CD4-positive, alpha-beta T cell treated with Interleukin-6 at 100 ng/mL for 8 hours (primary cell): ENCODE data around the gene SLC34A1.
A peak's percentile ranks its signal among the peaks of the same experiment; 100 is the strongest.

Experiments
- DNase-seq: peaks from one replicate; pipeline ENCODE4 v3.0.0-alpha.2; 2020; ENCODE audit warnings: mixed read lengths, low spot score

The SLC34A1 gene

DNA sequence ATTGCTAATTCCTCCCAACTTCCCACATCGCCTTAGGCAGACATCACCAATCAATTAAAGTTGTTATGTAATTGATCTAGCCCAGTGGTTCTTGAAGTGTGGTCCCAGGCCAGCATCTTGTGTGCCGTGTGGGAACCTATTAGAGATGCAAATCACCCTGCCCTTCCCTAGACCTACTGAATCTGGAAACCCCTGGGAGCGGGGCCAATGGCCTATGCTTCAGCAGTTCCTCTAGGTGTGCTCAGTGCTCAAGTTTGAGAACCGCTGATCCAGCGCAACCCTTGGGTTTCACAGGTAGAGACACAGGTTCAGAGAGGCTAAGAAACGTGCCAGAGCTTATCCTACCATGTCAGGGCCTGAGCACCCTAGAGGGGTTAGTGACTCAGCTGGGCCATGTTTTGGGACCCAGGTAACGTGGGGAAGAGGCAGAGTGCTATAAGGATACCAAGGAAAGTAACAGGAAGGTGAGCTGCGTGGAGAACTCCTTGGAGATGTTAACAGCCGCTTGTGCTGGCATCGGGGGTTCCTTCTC is 4.4 kb downstream of the SLC34A1 start:
- no peak for DNase-seq

DNA sequence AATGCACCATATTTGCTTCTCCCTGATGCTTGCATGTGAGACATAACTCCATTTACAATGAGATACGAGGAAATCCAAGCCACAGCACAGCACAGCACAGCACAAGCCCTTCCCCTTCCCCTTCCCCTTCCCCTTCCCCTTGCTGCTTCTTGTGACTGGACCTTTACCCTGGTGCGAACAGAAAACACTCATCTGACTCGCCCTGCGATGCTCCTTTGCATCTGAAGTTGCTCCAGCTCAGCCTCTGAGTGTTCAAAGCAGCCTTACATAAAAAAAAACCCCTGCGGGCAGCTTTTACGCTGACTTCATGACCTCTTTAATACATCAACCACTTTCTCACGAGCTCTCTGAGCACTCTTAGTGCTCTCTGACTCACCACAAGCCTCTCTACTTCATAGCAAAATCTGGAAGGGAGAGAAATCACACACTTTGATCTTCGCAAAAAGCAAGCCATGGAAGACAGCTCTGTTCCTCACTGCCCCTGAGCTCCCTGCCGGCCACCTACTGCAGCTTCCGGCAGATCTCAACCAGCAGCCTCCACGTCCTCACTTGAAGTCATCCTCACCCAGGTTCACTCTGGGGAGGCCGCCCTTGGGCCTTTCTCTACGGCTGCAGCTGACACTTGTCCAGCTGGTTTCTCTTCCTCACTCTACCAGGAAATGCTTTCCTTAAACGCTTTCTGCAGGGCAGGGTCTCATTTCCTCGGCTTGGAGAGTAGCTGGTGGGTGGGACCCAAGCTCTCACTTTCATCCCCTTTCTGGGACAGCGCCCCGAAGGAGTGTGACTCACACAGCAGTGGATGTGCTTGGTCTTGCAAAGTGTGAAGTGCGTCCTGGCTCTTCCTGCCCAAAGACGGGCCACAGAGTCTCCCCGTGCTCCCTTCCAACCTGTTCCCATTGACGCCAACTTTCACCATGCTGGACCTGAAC is 5.3 kb downstream of the SLC34A1 start:
- DNase-seq, result peak; percentile 73

DNA sequence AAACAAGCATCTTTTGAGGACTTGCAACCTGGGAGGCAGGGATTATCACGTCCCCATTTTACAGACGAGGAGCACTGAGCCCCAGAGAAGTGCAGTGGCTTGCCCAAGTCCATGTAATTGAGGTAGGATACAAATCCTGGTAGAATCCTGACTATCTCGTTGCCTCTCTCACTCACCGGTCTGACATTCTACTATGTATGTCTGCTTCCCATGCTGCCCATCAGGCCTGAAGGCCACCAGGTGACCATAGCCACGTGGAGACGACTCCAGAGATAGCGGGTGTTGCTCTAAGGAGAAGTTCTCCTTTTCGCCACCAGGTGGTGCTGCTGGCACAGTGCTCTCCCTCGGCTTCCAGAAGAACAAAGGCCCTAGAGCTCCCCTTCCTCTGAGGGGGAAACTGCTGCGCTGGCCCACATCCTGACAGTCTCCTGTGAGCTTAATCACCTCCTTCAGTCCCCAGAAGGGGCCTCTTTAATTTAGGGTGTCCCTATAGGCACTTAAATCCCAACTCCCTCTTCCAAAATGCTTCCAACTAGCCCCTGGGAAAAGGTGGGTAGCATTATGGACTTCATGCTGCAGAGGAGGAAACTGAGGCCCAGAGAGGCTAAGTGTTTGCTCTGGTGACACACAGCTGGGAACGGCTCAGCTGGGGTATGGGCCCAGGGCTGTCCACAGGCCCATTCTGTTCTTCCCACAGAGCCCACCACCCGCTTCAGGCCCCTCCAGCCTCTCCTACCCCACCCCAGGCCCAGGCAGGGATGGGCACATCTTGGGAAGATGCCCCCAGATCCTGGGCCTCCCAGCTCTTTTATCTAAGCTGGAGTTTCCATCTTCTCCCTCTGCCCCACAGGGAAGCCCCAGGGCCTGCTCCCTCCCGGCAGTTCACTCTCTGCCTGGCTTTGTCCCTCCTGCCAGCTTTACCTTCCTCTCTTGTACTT is 6.4 kb downstream of the SLC34A1 start:
- peak; percentile 92 for DNase-seq

DNA sequence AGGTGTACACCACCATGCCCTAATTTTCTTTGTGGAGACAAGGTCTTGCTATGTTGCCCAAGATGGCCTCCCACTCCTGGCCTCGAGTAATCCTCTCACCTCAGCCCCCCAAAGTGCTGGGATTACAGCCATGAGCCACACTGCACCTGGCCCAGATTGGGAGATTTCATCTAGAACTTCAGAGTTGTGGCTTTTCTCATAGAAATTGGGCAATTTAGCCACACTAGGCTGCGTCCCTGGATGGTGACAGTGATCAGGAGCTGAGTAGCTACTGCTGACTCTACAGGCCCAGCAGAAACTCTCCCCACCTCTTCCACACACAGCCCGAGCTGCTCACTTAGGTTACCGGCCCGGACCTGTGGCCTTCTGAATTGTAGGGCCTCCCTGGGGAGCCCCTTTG is 8.5 kb downstream of the SLC34A1 start:
- no peak for DNase-seq

DNA sequence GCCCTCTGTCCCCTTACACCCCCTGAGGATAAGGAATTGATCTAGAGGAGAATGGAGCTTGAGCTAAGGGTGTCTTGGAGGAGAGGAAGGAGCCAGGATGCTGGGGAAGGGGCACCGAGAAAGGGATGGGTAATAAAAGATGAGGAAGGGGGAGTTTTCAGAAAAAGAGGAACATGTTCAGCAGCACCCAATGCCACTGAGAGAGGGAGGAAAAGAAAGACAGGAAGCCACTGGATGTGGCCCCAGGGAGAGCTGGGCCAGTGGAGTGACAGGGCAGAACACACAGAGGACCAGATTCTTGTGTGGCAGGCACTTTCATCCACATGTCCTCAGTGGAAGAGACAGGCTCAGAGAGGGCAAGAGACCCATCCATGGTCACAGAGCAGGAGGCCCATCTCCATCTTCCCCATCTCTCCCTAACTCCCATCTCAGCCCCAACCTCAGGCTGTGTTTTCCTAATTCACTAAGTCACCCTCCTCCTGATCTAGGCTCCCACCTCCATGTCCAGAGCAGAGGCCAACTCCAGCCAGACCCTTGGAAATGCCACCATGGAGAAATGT is 9.1 kb downstream of the SLC34A1 start:
- DNase-seq, result no peak

DNA sequence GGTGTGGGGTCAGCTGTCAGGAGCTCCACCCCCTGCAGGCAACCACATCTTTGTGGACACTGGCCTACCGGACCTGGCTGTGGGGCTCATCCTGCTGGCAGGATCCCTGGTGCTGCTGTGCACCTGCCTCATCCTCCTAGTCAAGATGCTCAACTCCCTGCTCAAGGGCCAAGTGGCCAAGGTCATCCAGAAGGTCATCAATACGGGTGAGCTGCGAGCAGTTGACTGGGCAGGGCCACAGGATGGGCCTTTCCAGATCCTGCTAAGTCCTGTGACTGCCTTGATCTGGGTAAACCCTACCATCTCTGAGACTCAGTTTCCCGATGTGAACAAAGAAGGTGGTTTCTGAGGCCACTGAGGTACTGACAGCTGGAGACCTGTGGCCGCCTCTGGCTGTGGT is 9.8 kb downstream of the SLC34A1 start:
- DNase-seq, result no peak

DNA sequence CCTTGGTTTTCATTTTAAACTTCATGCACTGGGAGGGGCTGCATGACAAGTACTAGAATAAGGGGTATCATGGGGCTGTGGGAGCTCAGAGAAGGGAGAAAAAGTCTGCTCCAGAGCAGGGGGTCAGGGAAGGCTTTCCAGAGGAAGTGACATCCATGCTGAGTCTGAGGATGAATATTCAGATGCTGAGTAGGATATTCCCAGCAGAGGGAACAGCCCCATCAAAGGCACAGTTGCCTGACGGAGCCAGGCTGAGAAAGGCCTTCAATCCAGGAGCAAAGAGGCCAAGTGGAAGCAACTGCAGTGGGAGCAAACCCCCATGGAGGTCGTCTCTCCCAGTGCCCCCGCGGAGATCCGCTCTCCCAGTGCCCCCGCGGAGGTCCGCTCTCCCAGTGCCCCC is 11.8 kb downstream of the SLC34A1 start:
- DNase-seq, result no peak

DNA sequence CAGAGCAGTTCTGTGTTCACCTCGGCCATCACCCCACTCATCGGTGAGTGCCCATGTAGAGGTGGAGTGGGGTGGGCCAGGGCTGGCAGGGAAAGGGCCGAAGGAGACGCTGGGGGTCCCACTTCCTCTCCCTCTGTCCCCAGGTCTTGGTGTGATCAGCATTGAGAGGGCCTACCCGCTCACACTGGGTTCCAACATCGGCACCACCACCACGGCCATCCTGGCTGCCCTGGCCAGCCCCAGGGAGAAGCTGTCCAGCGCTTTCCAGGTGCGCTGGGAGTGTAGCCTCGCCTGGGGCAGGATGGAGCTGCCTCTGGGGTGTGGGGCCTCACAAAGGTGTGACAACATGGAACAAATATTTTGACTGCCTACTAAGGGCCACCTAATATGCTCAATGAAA is 12.6 kb downstream of the SLC34A1 start:
- no peak for DNase-seq

DNA sequence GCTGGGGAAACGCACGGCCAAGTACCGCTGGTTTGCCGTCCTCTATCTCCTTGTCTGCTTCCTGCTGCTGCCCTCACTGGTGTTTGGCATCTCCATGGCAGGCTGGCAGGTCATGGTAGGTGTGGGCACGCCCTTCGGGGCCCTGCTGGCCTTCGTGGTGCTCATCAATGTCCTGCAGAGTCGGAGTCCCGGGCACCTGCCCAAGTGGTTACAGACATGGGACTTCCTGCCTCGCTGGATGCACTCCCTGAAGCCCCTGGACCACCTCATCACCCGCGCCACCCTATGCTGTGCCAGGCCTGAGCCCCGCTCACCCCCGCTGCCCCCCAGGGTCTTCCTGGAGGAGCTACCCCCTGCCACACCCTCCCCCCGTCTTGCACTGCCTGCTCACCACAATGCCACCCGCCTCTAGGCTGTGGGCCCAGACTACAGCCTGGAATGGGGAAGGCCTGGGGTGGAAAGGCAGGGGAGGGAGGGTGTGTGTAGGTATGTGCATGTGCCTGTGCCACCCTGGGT is 13.7 kb downstream of the SLC34A1 start:
- no peak for DNase-seq

DNA sequence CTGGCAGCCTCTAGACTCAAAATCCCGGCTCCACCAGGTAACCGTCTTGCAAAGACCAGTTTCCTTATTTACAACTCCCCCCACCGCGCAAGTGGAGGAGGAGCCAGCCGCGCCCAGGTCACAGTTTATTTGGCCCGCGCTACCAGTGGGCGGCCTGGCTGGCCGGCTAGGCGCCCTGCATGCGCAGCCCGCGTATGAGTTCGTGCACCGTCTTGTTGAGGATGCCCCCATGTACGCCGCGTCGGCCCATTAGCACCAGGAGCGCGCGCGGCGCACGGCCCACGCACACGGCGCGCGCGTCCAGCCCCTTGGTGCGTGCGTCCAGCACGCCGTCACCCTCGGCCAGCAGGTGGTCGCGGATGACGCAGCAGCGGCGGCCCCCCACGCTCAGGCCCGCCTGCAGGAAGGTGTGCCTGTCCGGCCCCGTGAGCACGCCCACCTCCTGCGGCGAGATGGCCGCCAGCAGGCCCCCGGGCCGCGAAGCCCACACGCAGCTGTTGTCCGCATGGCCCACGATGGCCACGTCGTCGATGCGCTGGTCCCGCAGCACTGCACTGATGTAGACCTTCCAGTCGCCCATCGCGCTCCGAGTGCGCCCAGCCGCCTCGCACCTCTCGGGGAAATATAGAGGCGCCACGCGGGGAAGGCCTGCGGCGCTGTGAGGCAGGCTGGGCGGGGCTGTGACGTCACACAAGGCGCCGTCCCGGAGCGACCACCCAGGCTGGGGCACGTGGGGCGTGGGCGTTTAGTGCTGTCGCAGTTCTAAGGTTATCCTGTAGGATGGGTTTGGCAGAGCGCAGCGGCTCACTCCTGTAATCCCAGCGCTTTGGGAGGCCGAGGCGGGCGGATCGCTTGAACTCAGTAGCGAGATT is 16.0 kb downstream of the SLC34A1 start, which contains the start of gene PFN3:
Gene PFN3 (minus strand): TSS at position 665 of the 872 bp plus-strand sequence. CDS start 85 bp downstream, at position 580.
- no peak for DNase-seq

DNA sequence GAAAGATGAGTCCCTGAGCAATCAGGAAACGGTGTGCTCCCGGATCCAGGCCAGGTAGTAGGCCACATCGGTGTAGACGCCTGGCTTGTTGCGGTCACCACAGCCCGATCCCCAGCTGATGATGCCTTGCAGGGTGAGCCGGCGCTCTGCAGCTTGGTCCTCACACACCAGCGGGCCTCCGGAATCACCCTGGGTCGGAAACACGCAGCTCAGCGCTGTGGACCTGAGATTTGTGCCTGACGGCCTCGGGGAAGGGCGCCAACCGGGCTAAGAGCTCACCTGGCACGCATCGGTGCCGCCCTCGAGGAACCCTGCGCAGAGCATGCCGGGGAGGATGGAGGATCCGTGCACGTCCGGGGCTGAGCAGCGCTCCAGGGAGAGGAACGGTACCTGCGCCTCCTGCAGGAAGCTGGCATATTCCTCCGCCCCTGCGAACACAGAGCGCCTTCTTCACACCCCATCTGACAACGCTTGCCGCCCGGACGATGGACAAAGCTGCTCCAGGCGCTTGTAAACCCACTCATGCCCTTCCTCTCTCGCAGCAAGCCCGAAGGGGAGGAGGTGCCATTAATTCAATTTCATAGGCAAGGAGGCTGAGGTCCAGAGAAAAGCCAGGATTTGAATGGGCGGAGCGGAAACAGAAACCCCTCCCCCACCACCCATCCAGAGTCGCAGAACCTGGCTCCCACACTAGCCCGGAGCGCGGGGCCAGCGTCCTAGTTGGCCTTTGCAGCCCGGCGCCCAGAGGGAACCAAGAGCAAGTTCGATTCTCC is 18.2 kb downstream of the SLC34A1 start:
- peak; percentile 79 for DNase-seq

DNA sequence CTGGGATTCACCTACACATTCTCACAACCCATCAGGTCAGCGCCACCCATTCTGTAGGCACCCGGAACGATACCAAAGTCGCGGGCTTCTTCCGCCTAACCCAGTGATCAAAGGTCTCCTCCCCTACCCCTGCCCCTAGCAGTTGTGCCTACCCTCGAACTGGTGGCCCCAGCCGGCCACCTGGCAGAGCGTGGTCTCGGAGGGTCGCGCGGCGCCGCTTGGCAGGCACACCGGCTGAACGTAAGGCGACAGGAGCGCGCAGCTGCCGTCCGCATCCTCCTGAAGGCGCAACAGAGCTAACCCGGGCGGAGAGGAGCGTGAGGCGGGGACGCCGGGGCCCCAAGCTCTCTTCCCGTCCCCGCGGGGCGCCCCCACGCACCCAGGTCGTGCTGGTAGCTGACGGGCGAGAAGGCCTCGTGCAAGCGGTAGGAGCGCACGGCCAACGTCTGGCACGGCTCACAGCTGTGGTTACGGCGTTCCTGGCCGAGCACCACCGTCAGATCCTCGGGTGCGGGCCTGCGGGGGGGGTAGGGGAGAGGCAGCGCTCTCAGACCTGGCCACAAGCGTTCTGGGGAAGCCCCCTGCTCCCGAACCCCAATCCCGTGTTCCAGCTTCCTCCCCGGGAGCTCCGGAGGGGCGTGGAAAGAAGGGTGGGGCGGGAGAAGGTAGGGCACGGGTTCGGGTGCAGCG is 19.0 kb downstream of the SLC34A1 start:
- DNase-seq, result peak; percentile 47

DNA sequence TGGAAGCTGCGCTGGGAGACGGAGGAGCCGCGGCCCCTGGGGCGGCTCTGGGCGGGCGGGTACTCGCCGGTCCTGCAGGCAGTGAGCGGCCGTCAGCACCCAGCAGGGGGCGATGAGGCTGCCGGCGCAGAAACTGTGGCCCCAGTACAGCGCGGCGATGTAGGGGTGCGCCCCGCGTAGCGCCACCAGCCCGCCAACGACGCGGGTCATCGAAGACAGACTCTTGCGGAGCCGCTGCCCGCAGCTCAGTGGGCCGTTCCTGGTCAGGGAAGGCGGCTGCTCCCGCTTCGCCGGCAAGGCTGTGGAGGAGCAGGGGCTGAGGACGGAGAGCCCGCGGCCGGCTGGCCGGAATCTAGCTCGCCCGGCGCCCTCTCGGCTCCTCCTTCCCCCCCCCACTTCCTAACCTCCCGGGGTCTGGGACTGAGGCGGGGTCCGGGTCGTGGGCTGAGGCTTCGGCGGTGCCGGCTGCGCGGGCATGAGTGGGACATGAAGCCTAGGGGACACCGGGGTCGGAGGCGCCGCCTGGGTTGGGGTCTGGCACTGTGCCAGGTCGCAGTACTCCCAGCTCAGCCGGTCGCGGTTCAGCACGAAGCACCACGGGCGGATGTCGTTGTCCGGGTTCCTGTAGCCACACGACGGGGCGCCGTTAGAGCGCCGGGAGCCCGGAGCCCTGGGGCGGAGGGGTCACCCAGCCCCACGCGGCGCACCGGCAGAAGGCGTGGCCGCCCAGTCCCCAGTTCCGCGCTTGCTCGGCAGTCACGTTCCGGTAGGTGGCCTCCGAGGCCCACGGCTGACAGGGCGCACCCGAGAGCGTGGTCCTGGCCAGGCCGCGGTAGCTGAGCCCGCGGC is 19.8 kb downstream of the SLC34A1 start:
- peak; percentile 86 for DNase-seq

DNA sequence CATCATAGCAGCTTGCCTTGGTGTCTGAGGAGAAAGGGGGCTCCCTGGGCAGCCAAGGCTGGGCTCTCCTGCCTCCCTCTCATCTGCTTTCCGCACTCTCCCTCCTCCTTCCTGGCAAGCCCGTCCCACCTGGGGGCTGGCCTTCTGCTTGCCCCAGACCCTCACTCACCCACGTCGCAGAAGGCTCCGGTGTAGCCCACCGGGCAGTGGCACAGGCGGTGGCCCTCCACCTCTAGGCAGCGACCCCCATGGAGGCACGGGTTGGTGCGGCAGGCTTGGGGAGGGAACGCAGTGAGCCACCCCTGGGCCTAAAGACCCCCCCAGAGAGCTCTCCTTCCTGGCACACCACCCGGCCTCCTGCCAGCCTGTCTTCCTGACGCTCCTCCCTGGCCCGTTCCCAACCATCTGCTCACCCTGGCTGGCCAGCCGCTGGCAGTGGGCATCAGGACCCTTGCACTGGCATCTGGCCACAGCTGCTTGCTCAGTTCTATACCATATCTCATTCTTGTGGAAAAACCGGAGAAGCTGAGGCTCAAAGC is 20.5 kb downstream of the SLC34A1 start:
- DNase-seq, result no peak

DNA sequence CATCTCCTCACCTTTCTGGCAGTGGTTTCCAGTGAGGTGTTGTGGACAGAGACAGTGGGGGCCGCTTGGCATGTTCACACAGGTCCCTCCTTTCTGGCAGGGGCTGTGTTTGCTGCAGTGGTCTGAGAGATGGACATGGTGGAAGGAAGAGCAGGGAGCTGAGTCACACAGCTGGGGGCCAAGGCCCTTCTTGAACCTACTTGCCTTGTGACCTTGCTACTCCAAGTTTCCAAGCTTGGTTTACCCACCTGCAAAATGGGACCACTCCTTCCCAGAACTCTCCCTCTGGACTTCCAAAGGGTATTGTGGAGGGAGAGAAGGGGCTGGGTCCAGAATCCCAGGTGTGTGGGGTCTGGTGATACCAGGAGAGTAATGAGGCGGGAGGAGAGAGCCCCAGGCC is 21.1 kb downstream of the SLC34A1 start:
- no peak for DNase-seq

DNA sequence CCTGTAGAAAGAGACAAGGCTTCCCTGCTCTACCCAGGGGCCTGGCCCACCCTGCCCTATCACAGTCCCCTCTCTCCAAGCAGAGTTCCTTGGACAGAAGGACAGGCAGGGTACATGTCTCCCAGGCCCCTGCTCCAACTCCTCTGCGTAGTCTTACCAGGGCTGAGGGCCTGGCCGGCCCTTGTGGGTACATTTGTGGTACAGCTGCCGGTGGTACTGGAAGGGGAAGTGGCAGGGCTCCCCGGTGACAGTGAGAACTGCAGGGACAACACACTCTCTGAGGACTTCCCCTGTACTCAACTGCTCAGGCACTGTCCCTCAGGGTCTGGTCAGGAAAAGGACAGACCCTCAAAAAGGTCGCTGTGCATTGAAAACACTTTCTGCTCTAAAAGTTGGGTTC is 21.6 kb downstream of the SLC34A1 start:
- no peak for DNase-seq

DNA sequence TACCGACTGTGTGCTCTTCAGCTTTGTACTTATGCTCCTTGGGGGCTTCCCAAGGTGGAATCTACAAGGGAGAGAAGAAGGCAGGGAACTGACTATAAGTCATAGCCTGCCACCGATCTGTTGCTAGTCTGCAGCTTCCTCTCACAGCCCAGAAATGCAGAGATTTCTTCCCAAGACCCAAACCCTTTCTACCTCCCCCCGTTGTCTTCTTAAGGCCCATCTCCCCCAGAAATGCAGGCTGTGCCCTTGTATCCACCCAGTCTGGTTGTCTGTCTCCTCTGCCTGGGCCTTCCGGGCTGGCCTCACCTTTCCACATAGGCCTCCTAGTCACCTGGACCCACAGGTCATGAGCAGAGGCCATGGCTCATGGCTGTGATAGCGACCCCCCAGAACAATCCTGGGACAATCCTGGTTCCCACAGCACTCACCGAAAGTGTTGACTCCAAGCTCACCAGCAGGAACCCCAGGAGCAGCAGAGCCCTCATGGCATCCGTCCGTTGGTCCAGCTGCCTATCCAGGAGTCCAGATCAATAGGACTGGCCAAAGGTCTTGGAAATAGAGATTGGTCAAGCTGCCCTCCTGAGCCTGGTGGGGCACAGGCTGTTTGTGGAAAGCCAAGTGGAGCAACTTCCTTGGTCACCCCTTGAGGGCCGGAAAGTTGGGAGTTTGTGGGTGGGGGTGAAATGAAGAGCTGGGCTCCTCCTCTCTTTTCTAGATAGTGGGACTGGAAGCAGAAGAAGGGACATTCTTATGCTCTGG is 25.0 kb downstream of the SLC34A1 start, which contains the start of gene F12:
Gene F12 (minus strand): TSS at position 522 of the 759 bp plus-strand sequence. CDS start 37 bp downstream, at position 485.
- no peak for DNase-seq
